T follicular helper cell (primary cell): ENCODE data around the gene CHN2.
"Not testable (repeated sequence)": the region's sequence is repeated elsewhere in the genome, so short reads cannot be mapped to it uniquely, and the experiment has no call there.

Experiments used
- DNase-seq: peaks from one replicate; pipeline ENCODE4 v3.0.0-alpha.2; 2020; ENCODE audit warnings: low read depth

Gene CHN2

GRCh38 chr7:29255906-29256692 lies 61.5 kb downstream of the CHN2 start:
- DNase-seq: no peak

GRCh38 chr7:29256693-29257002 lies 62.1 kb downstream of the CHN2 start:
- no peak for DNase-seq

DNA sequence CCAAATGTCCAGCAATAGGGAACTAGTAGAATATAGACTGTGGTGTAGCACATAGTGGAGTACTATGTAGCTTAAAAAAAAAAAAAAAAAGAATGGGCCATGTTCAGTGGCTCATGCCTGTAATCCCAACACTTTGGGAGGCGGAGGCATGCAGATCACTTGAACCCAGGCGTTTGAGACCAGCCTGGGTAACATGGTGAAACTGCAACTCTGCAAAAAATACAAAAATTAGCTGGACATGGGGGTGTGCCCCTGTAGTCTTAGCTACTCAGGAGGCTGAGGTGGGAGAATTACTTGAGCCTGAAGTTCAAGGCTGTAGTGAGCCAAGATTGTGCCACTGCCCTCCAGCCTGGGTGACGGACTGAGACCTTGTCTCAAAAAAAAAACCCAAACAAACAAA lies 64.4 kb downstream of the CHN2 start:
- no peak for DNase-seq

GRCh38 chr7:29262191-29262917 lies 67.8 kb downstream of the CHN2 start:
- DNase-seq: no peak

DNA sequence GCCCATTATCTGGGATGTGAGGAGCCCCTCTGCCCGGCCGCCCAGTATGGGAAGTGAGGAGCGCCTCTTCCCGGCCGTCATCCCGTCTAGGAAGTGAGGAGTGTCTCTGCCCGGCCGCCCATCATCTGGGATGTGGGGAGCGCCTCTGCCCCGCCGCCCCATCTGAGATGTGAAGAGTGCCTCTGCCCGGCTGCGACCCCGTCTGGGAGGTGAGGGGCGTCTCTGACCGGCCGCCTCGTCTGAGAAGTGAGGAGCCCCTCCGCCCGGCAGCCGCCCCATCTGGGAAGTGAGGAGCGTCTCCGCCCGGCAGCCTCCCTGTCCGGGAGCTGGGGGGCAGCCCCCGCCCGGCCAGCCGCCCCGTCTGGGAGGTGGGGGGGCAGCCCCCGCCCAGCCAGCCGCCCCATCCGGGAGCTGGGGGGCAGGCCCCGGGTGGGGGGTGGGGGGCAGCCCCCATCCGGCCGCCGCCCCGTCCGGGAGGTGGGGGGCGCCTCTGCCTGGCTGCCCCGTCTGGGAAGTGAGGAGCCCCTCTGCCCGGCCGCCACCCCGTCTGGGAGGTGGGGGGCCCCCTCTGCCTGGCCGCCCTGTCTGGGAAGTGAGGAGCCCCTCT lies 69.1 kb downstream of the CHN2 start:
- not testable (repeated sequence) for DNase-seq

DNA sequence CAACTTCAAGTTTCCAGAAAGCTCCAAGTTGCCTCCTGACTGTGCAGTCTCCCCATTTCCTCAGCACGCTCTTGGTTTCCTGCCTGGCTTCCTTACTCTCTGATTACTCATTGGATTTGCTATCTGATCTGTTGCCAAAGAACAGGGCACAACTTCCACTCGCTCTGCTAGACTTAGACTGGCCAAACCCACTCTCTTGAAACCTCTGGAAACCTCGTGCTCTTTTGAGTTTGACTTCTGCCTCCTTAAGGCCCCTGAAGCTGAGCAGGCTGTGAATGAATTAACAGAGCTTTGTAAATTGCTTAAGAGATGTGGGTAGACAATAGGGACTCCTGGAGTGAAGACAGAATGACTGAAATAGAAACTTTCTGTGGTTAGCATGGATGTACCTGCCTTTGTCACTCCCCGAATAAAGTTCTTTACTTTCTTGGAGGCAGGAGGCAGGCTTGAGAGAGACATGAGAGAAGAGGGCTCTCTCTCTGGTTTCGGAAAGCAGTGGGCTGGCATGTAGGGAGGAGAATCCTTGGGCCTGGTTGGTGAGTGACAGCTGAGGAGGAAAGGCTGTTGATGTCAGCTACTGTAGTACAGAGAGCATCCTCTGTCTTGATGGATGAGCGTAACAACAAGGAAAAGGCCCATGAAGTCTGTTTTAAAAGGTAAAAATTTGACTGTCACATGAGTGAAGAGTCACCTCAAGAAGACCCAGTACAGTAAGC lies 70.8 kb downstream of the CHN2 start:
- DNase-seq: no peak

DNA sequence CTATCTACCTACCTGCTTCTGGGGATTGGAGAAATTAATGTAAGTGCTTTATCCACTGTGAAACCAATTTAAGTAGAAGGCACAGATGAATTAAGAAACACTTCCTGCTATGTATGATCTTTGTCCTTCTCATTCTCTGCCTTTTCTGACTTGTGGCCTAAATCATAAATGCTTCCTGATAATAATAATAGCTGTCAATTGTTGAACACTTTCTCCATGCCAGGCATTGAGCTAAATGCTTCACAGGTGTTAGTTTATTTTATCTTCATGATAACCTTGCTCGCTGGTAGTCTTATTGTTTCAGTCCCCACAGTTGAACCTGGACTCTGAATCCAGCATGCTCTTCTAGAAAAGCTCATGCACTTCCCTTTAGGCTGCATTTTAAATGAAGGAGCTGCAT lies 75.4 kb downstream of the CHN2 start:
- no peak for DNase-seq

GRCh38 chr7:29270594-29271318 lies 76.2 kb downstream of the CHN2 start:
- DNase-seq: no peak

DNA sequence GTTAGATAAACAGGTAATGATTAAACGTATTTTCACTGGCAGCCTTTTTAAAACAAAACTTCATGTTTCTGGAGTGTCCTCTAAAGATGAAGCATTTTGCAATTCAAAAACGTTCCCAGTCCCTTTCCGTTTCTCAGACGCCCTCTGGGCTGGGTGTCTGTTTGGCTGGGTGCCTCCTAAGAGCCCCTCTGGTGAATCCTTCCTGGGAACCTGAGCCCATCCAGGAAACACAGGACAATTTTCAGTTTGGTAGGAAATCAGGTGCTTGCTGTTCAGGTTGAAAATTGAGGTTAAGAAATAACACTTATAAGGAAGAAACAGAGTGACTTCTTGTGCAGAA lies 76.7 kb downstream of the CHN2 start:
- no peak for DNase-seq

GRCh38 chr7:29272057-29272456 lies 77.5 kb downstream of the CHN2 start:
- no peak for DNase-seq

DNA sequence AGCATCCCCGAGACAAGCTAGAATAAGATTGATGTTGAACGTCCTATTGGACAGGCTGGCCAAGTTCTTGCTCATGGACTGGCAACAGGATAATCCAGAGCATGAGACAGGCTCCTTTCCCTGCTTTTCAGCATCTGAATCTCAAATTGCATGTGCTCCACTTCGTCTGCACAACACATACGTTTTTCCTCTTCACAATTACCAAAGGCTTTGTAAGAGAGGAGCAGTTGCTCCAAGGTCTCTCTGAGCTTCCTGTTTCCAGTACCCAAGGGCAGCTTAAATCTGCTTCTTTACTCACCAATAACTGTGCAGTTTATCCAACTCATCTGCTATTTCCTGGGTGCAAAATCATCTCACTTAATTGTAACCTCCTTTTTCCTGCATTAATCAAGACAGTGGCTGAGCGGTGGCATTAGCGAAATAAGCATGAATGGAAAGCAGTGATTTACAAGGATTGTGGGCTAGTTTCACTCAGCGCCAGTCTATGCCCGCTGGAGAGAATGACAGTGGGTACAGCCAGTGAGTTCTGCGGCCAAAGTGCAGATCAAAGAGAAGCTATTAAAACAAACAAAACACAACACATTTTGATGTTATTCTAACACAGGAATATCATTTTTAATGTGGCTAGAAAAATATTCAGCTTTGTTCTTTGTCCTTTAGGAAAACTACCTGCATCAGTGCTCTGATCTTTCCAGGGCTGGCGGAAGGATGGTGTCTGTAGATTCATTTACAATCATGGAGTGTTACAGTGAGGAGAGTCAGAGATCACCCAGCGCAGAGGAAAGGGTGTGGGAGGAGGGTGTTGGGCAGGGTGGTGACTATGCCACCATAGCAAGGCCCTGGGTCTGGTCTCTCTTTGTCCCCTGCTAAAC lies 79.8 kb downstream of the CHN2 start:
- no peak for DNase-seq

DNA sequence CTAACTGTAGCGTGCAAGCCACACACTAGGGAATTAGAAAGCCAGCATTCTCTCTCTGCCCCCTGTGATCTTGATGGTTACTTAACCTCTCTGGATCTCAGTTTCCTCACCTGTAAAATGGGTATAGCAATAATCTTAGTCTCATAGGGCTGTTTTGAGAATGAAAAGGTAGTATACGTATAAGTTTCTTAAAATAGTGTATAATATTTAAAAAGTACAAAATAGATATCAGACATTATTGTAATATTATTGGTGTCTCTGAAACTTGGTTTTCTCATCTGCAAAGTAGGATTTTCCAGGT lies 80.4 kb downstream of the CHN2 start:
- DNase-seq: no peak

DNA sequence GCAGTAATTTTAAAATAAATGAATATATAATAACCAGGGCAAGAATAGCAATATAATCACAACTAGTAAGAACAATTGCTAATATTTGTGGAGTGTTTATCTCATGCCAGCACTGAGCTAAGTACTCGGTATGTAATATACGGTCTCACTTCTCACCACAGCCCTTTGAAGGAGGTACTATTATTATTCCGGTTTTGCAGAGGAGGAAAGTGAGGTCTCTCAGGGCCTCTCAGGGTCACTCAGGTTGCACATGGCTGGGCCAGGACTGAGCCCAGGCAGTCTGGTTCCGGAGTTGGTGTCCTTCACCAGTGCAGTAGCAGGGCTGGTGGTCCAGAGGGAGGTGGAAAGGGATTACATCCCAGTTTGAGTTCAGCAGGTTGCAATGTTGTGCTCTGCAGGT lies 80.9 kb downstream of the CHN2 start:
- DNase-seq: no peak

DNA sequence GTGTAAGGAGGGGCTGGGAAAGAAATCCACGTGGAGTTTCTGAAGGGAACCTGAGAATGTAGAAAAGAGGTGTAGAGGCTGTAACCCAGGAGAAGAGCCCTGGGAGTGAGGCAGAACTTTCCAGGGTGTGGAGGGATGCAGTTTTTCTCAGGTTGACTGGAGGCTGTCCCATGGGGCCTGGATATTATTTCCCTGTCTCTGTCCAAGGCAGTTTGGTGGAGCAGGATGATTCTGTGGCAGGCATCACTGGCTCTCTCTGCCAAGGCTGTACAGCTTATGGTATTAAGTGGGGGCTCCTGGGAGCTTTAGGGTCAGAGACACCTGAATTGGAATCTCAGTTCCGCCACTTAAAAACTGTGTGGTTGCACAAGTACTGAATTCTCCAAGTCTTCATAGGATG lies 81.6 kb downstream of the CHN2 start:
- DNase-seq: no peak

DNA sequence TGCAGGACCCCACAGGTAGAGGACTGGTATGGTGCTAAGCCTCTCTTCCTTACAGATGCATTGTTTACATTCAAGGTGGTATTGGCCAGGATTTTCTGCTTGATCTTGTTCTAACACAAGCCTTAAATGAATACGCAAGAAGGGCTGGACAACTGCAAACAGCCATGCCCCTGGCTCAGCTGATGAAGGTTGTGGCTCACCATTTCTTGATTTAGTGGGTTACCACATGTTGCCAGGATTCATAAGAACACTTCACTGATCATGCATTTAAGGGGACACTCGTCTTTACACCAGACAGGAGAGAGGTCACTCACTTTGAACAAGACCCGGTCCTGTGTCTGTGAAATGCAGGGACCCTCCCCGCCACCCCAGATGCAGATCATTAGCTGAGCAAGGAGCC lies 82.2 kb downstream of the CHN2 start:
- DNase-seq: no peak

DNA sequence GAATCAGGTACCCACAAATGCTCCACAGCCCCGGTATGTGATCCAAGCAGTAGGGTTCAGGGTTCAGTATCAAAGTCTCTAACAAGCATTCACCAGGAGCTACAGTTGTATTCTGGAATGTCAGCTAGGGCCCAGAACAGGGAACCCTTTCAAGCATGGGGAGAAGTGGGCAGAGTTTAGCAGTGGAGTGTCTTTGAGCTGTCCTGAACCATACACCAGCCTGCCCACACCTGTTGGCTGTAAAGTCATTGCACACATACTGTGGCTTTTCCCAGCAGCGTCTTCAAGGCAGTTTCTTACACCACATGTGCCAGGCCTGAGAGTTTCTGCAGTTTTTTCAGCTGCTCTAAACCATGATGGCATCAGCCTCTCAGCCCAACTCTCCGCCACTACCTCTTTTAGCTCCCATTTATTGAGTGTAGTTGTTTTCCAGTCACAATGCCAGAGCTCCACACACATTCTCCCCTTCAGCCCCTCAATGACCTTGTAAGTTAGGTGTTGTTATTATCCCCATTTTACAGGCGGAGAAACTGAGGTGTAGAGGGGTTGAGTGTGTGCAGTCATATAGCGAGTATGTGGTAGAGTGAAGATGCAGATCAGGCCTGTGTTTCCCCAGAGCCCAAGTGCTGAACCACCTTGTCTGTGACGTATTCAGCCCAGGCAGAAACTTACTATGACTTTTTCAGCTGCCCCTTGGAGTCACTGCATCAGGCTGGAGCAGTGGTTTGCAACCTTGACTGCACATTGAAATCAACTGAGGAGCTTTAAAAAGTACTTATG lies 83.1 kb downstream of the CHN2 start:
- no peak for DNase-seq

DNA sequence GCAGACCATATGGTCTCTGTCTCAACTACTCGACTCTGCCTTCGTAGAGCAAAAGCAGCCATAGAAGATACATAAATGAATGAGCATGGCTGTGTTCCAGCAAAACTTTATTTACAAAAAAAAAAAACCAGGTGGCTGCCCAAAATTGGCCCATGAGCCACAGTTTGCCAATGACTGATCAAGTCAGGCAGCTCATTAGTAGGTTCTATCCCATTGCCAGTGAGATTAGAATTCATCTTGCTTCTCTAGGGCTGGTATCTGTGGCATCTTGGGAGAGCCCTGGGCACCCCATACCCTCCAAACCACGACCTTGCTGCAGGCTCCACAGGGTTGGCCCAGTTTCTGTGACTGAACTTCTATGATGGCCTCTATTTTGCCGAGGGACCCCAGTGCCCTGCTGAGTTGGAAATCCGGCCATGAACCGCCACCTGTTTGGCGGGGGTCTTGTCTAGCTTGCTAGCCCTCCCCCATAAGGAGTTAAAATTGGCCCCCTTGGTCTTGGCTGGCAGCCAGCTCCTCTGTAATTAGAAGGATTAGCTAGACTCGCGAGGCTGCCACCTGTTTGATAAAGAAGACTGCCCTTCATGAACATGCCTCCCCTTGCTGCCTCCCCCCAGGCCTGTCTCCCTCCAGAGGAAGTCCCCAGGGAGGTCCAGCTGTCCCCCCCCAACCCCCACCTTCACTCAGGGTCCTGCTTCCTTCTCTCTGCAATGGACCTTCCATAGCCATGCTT lies 83.9 kb downstream of the CHN2 start:
- DNase-seq: no peak

- no peak for DNase-seq
These were observed 87.4 kb downstream of the CHN2 start for GRCh38 chr7:29281782-29282541.

GRCh38 chr7:29282819-29283414 lies 88.3 kb downstream of the CHN2 start:
- no peak for DNase-seq
